Urinary bladder (tissue), 4 donors: ENCODE measurements around the gene TCP10L. TPM values are rescaled to one million over a fixed set of nuclear protein-coding genes. Genes with fewer than 3 reads are reported as not detected.
"Not testable (repeated sequence)": the region's sequence is repeated elsewhere in the genome, so short reads cannot be mapped to it uniquely, and the experiment has no call there.

Source experiments
- DNase-seq: peaks from one replicate; pipeline ENCODE4 v3.0.0-alpha.2; 2015; ENCODE audit errors: extremely low spot score
- H3K27ac ChIP-seq: one replicate; pipeline ENCODE4 v1.5.1; 2013; ENCODE audit warnings: low read depth, mild to moderate bottlenecking, moderate library complexity
- H3K36me3 ChIP-seq: one replicate; pipeline ENCODE4 v1.6.1; 2013; ENCODE audit warnings: mild to moderate bottlenecking, moderate library complexity; ENCODE audit not compliant: insufficient read depth
- H3K4me1 ChIP-seq: one replicate; pipeline ENCODE4 v1.6.1; 2013; ENCODE audit warnings: mild to moderate bottlenecking, moderate library complexity; ENCODE audit not compliant: insufficient read depth
- H3K4me3 ChIP-seq: one replicate; pipeline ENCODE4 v1.5.1; 2013; ENCODE audit warnings: low read depth, low read length
- WGBS: extraction: QIAGEN DNeasy Blood & Tissue Kit; methylation state at CpG from one replicate; pipeline ENCODE4 v1.1.7; 2013; 5-methylcytosine and 5-hydroxymethylcytosine counted together
- polyA plus RNA-seq: library from polyadenylated mRNA; stranded (reverse); fragments of 200-250 nt; gene quantifications from one replicate; pipeline ENCODE4 v1.2.3, GENCODE V29; 2013
- small RNA-seq: library from RNA; depleted of rRNA; stranded (forward); fragments of <200 nt; gene quantifications from one replicate; pipeline ENCODE3, GENCODE V24; 2014
- total RNA-seq: library from RNA; depleted of rRNA; stranded (reverse); fragments of >200 nt; gene quantifications from one replicate; pipeline ENCODE4 v1.2.3, GENCODE V29; 2014
- donor health status: healthy with polysubstance abuse.
- donor health status: healthy.

The TCP10L gene
- total and polyA plus RNA-seq, 2 donors, result 0.53 to 0.76 TPM

- 92% methylated on average over 7 of the region's 7 CpGs for WGBS
- Histone ChIP-seq H3K4me1 (no peaks in the 10 kb centered on the region), H3K4me3 (no peak overlapping the region), H3K36me3 (no peaks in the 10 kb centered on the region), H3K27ac (no peak overlapping the region)
- DNase-seq, result no peak
Measured at GRCh38 chr21:32535612-32536011, 49.7 kb downstream of the TCP10L start.

- H3K36me3 ChIP-seq, result no peaks in the 10 kb centered on the region
- H3K27ac ChIP-seq, result no peak overlapping the region
- 86% methylated on average over 8 of the region's 8 CpGs for WGBS
- no peak overlapping the region for H3K4me3 ChIP-seq
- DNase-seq, result no peak
- H3K4me1 ChIP-seq, result no peaks in the 10 kb centered on the region
Measured at GRCh38 chr21:32534113-32534512, 51.2 kb downstream of the TCP10L start.

- Histone ChIP-seq H3K27ac (no peak overlapping the region), H3K36me3 (no peaks in the 10 kb centered on the region), H3K4me1 (no peaks in the 10 kb centered on the region), H3K4me3 (no peak overlapping the region)
- 96% methylated on average over 7 of the region's 7 CpGs for WGBS
- DNase-seq, result no peak
Measured at GRCh38 chr21:32533611-32534010, 51.7 kb downstream of the TCP10L start.

GRCh38 chr21:32533053-32533452 is 52.3 kb downstream of the TCP10L start:
- no peak overlapping the region for H3K27ac ChIP-seq
- WGBS, result 86% methylated on average over 4 of the region's 4 CpGs
- no peak for DNase-seq
- H3K36me3 ChIP-seq, result no peaks in the 10 kb centered on the region
- no peaks in the 10 kb centered on the region for H3K4me1 ChIP-seq
- H3K4me3 ChIP-seq, result no peak overlapping the region

GRCh38 chr21:32532636-32533035 is 52.7 kb downstream of the TCP10L start:
- no peak overlapping the region for H3K4me3 ChIP-seq
- no peak for DNase-seq
- no peaks in the 10 kb centered on the region for H3K36me3 ChIP-seq
- 70% methylated on average over 6 of the region's 6 CpGs for WGBS
- H3K4me1 ChIP-seq, result no peaks in the 10 kb centered on the region
- H3K27ac ChIP-seq, result no peak overlapping the region

- not testable (repeated sequence) for H3K27ac ChIP-seq, DNase-seq, H3K4me1 ChIP-seq, H3K4me3 ChIP-seq, H3K36me3 ChIP-seq
- WGBS, result 83% methylated on average over 3 of the region's 3 CpGs
Measured at GRCh38 chr21:32531561-32531960, 53.8 kb downstream of the TCP10L start.

GRCh38 chr21:32530809-32531208 is 54.5 kb downstream of the TCP10L start:
- DNase-seq, H3K27ac ChIP-seq, H3K4me1 ChIP-seq, H3K4me3 ChIP-seq, H3K36me3 ChIP-seq: not testable (repeated sequence)
- whole genome bisulfite sequencing, result 87% methylated on average over 7 of the region's 7 CpGs

- WGBS, result 89% methylated on average over 4 of the region's 4 CpGs
Measured at GRCh38 chr21:32529679-32530078, 55.6 kb downstream of the TCP10L start.

GRCh38 chr21:32525282-32525681 is 60.0 kb downstream of the TCP10L start:
- Histone ChIP-seq H3K4me3 (no peak overlapping the region), H3K4me1 (no peaks in the 10 kb centered on the region), H3K36me3 (no peaks in the 10 kb centered on the region), H3K27ac (no peak overlapping the region)
- WGBS, result 80% methylated on average over 7 of the region's 7 CpGs
- DNase-seq, result no peak

More at GRCh38 chr21:32529679-32530078, 55.6 kb downstream of the TCP10L start:
- DNase-seq, result no peak
- Histone ChIP-seq H3K27ac (no peak overlapping the region), H3K4me3 (no peak overlapping the region), H3K4me1 (no peaks in the 10 kb centered on the region), H3K36me3 (no peaks in the 10 kb centered on the region)

GRCh38 chr21:32523988-32524719 is 61.2 kb downstream of the TCP10L start:
- no peak for DNase-seq
- H3K36me3 ChIP-seq, result no peaks in the 10 kb centered on the region
- H3K4me1 ChIP-seq, result no peaks in the 10 kb centered on the region
- WGBS, result 68% methylated on average over 8 of the region's 8 CpGs
- H3K27ac ChIP-seq, result no peak overlapping the region
- no peak overlapping the region for H3K4me3 ChIP-seq

Small RNA genes lying within 50 kb of the gene (small RNA-seq; reads per million reads assigned to genes)
- gene RF00438 (not detected), gene RNA5SP490 (not detected)

Other genes starting within 250 kb of the TCP10L start
- 14.5 TPM for gene URB1, start 192.5 kb downstream of the TCP10L start, total RNA-seq
- 9.2 TPM for gene URB1, start 192.5 kb downstream of the TCP10L start, polyA plus RNA-seq
- gene EVA1C, start 172.8 kb downstream of the TCP10L start, total RNA-seq, result 5.7 TPM
- gene EVA1C, start 172.8 kb downstream of the TCP10L start, polyA plus RNA-seq, result 35.2 TPM
- 16.7 TPM for gene CFAP298, start 26.9 kb upstream of the TCP10L start, total RNA-seq
- 39.4 TPM for gene CFAP298, start 26.9 kb upstream of the TCP10L start, polyA plus RNA-seq
- 11.1 TPM for gene SYNJ1, start 142.5 kb upstream of the TCP10L start, total RNA-seq
- gene SYNJ1, start 142.5 kb upstream of the TCP10L start, polyA plus RNA-seq, result 7.3 TPM
- gene PAXBP1, start 186.2 kb upstream of the TCP10L start, total RNA-seq, result 95.3 TPM
- 21.2 TPM for gene PAXBP1, start 186.2 kb upstream of the TCP10L start, polyA plus RNA-seq